GM13976 (cell line): ENCODE data around the gene INMT.

Experiments
- DNase-seq: peaks from one replicate; pipeline ENCODE4 v3.0.0; 2012; ENCODE audit warnings: low spot score
- CTCF ChIP-seq: IDR thresholded peaks from 2 replicates; pipeline ENCODE4 v1.5.1; 2012; ENCODE audit warnings: borderline replicate concordance, mild to moderate bottlenecking; ENCODE audit not compliant: insufficient read depth; ENCODE audit errors: extremely low read depth, missing control alignments, control extremely low read depth
- in situ Hi-C: fragments of 300-500 bp; cut with MboI; formaldehyde crosslinking; loops from one replicate; pipeline ENCODE4 v1.12.0; 2022; ENCODE audit warnings: low sequenced_read_pairs, mixed read lengths, inconsistent platforms; ENCODE audit not compliant: unreplicated experiment

Gene INMT

GRCh38 chr7:30785786-30786185 lies 33.9 kb downstream of the INMT start:
- in situ Hi-C loops = no loop called here
- TF ChIP-seq CTCF = no peak
- no peak for DNase-seq

- DNase-seq = no peak
- TF ChIP-seq CTCF = no peak
These were observed 35.6 kb downstream of the INMT start for GRCh38 chr7:30787486-30787885.

GRCh38 chr7:30788640-30789333 lies 36.9 kb downstream of the INMT start:
- in situ Hi-C loops = no loop called here
- TF ChIP-seq CTCF = no peak
- DNase-seq = no peak

More at GRCh38 chr7:30787486-30787885, 35.6 kb downstream of the INMT start:
- in situ Hi-C loops = no loop called here

- in situ Hi-C loops = no loop called here
- TF ChIP-seq CTCF = no peak
- no peak for DNase-seq
These were observed 37.4 kb downstream of the INMT start for GRCh38 chr7:30789334-30789711.

GRCh38 chr7:30790356-30790755 lies 38.4 kb downstream of the INMT start:
- TF ChIP-seq CTCF = no peak
- no peak for DNase-seq
- in situ Hi-C loops = no loop called here

- no peak for DNase-seq
- TF ChIP-seq CTCF = no peak
- in situ Hi-C loops = no loop called here
These were observed 39.2 kb downstream of the INMT start for GRCh38 chr7:30791114-30791513.
